HG02610 (cell line): ENCODE data around the gene PRSS21.

Experiments
- ATAC-seq: cut with Tn5 transposase; IDR thresholded peaks from one replicate; pipeline ENCODE4 v1.9.1; 2021; ENCODE audit warnings: mild to moderate bottlenecking, moderate library complexity; ENCODE audit not compliant: unreplicated experiment

Gene PRSS21

DNA sequence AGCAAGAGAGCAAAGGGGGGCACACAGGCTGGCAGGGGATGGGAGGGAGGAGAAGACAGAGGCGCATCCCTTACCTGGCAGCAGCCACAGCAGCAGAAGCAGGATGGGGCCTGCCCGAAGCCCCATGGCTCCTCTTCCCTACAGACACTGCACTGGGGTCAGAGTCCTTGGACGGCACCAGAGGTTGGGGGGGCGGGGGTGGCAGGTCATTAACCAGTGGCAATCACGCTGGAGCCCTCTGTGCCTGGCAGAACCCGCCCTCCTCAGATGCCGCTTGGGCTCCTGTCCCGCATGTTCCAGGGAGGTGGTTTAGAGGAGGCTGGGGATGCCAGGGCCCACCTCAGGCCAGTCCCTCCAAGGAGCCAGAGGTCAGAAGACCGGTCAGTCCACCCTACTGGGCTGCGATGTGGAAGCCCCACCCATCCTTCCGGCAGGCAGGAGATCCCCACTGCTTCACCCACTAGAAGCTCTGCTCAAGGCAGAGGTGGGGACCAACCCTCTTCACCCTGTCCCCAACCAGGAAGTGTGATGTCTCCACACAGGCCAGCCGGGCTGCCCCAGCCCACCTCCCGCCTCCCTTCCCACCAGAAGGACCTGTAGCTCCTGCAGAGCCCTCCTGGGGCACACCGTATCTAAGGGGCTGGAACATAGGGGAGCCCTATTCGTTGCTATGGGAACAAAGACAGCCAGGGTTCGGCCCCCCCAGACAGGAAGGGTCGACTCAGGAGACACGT, 24.7 kb downstream of the PRSS21 start:
- ATAC-seq, result no peak

GRCh38 chr16:2842340-2843000, 25.4 kb downstream of the PRSS21 start:
- ATAC-seq, result no peak

DNA sequence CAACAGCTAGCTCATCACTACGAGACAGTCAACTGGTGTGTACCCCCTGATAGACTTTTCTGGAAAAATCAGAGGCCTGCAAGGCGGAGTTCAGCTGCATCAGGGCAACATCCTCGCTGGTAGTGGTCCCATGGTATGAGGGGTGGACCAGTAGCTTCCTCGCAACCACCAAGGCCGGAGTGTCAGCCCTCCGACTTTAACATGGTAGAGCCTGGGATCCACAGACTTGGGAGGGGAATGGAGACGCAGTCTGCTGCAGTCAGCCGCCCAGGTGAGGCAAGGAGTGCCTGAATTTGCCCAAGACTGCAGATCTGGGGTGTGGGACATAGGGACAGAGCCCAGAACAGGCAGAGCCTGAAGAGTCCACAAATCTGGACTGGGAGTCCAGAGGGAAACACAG, 26.5 kb downstream of the PRSS21 start:
- no peak for ATAC-seq

GRCh38 chr16:2845116-2845515, 28.1 kb downstream of the PRSS21 start:
- no peak for ATAC-seq

DNA sequence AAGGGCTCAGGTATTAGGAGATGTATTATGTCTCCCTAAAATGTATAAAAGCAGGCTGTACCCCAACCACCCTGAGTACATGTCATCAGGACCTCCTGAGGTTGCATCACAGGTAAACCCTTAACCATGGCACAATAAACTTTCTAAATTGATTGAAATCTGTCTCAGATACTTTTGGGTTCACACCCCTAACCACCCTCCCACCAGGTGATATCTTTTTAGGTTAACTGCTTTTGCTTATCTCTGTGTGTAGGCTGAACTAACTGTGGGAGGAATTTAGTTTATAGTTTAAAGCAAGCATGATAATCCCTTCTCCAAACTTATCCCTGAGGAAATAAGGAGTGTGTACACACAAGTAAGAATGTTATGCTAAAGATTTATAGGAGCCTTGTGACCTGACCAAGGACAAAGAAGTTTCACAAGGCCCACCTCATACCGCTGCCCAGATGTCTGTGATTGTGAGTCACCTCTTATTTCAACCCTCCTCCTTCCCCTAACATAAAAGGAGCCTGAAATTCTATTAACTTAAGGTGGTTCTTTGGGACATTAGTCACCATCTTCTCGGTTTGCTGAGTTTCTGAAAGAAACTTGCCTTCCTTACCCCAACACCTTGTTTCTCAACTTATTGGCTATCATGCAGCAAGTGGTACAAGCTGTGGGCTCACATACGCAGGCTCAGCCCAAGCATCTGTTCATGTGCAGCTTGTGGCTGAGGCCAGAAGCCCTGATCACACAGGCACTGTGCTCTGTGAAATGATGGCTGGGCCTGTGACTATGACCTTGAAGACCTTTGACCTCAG, 29.7 kb downstream of the PRSS21 start:
- no peak for ATAC-seq

DNA sequence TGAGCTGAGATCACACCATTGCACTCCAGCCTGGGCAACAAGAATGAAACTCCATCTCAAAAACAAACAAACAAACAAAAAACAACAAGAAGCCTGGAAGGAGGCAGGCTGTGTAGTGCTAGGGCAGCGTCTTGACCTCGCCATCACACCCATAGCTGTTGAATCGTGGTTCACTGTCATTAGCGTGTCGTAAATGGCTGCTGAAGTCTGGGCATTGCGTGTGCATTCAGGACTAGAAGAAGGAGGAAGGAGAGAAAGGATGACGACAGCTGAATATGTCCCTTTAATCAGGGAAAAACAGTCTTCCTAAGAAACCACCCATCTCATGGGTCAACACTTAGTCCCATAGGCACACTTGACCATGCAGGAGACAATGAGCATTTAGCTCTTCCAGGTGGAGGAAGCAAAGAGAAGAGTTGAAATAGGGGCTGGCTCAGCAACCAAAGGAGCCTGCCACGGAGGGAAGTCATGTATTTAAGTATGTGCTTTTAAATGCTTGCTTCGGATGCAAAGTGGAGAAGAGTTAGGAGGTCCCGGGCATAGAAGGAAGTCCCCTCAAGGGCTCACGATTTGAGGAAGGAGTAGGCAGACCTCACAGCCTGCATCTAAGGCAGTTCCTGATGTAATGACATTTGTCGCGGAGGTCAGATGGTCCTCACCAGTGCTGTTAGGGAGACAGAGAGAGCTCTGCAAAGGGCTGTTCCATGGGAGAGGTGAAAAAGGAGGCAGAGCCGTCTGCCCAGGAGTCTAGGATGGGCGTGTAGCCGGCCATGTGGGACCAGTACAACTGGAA, 32.1 kb downstream of the PRSS21 start:
- no peak for ATAC-seq

GRCh38 chr16:2852003-2852730, 35.1 kb downstream of the PRSS21 start:
- ATAC-seq, result no peak

- ATAC-seq, result no peak
Measured at GRCh38 chr16:2852731-2853507, 35.9 kb downstream of the PRSS21 start.

- ATAC-seq, result no peak
Measured at GRCh38 chr16:2853531-2854073, 36.6 kb downstream of the PRSS21 start.

- no peak for ATAC-seq
Measured at GRCh38 chr16:2854700-2855309, 37.8 kb downstream of the PRSS21 start.

- no peak for ATAC-seq
Measured at GRCh38 chr16:2855536-2855935, 38.5 kb downstream of the PRSS21 start.

DNA sequence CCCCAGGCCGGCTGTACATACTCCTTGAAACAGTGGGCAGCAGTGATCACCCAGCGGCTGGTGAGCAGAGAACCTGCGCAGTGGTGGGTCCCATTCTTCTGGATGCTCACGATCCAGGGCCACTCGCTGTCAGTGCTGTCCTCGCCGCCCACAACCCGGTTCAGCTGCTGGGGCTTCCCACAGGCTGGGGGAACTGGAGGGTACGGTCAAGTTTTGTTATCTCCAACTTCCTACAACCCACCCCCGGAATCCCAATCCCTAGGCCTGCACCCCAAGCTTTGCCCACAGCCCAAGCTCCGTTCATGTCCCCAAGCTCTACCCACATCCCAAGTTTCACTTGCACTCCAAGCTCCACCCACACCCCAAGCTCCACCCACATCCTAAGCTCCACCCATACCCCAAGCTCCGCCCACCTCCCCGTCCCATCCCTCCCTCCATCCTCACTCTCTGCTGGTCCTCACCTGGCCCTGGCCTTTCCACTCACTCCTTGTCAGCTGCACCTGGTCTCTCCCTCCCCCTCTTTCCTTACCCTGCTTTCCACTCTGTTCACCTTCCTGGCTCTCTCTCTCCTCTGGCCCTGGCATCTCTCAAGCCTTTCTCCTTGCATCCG, 39.1 kb downstream of the PRSS21 start:
- no peak for ATAC-seq

GRCh38 chr16:2856686-2857450, 39.8 kb downstream of the PRSS21 start:
- no peak for ATAC-seq

DNA sequence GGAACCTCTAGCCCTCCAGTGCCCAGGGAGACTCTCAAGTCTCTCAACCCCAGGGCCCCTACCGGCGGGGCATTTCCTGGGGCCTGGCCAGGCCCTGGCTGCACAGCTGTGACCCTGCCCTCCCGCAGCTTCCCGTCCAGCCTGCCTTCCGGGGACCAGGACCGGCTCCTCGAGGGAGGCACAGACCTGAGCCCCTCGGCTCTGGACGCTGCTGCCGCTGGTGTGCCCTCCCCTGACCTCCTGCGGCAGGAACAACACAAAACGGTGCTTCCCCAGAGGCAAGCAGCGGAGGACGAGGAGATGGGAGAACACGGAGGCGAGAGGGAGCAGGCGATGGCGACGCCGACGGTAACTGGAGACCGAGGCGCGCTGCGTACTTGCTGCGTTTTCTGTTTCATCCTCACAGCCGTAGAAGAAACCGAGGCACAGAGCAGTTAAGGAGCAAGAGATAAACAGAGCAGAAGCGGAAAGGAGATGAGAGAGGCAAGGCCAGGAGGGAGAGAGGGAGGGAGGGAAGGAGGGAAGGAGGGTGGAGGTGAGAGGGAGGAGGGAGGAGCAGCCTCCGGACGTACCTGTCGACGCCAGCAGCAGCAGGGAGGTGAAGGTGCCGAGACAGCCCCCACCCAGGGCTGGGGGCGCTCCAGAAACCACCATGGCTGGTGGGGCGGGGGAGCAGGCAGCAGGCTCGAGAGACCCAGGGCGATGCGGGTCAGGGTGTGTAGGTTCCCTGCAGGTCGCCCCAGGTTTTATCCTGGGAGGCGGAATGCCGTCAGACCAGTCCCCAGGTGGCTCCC, 40.6 kb downstream of the PRSS21 start, which contains the start of gene PRSS22:
Gene PRSS22 (minus strand): TSS at position 720 of the 794 bp plus-strand sequence. CDS start 66 bp downstream, at position 654.
- no peak for ATAC-seq

GRCh38 chr16:2858245-2859025, 41.4 kb downstream of the PRSS21 start:
- no peak for ATAC-seq

- ATAC-seq, result no peak
Measured at GRCh38 chr16:2859686-2860265, 42.7 kb downstream of the PRSS21 start.
